Natural killer cell treated with Interleukin-12 subunit alpha and Interleukin-12 subunit beta and Interleukin-15 and Interleukin-18, amount 100 ng/mL, for 72 hours (primary cell): Measurements from ENCODE around the gene PLEKHA7. TPM values are rescaled to one million over a fixed set of nuclear protein-coding genes. Genes with fewer than 3 reads are reported as not detected.
"Not testable (repeated sequence)": the region's sequence is repeated elsewhere in the genome, so short reads cannot be mapped to it uniquely, and the experiment has no call there.

Experiments used
- ATAC-seq, 2 donors: fragments of 150-1000 bp; cut with Tn5 transposase in 1 of 2; sonication (Bioruptor Pico), chemical (Tn5 transposase) in 1 of 2; 2 replicates each; pipeline ENCODE4 v1.10.0; 2021
- DNase-seq: peaks from one replicate; pipeline ENCODE4 v3.0.0; 2022; ENCODE audit warnings: low spot score
- H3K27ac Mint-ChIP-seq, 2 donors: 1 replicate in 1 of 2; 2 replicates in 1 of 2; pipeline ENCODE4 v1.8.0; 2022; ENCODE audit warnings: mixed read lengths in 2 of 2, mild to moderate bottlenecking in 1 of 2, moderate library complexity in 1 of 2
- H3K27me3 Mint-ChIP-seq, 2 donors: 1 replicate in 1 of 2; 2 replicates in 1 of 2; pipeline ENCODE4 v1.8.0; 2022; ENCODE audit warnings: mixed read lengths in 2 of 2
- H3K36me3 Mint-ChIP-seq: one replicate; pipeline ENCODE4 v1.8.0; 2022; ENCODE audit warnings: mixed read lengths
- H3K4me1 Mint-ChIP-seq, 2 donors: 1 replicate in 1 of 2; 2 replicates in 1 of 2; pipeline ENCODE4 v1.8.0; 2022; ENCODE audit warnings: low read depth in 2 of 2, mixed read lengths in 2 of 2, mild to moderate bottlenecking in 1 of 2
- H3K4me3 Mint-ChIP-seq: one replicate; pipeline ENCODE4 v1.8.0; 2022; ENCODE audit warnings: mixed read lengths
- H3K9me3 Mint-ChIP-seq: 2 replicates; pipeline ENCODE4 v1.8.0; 2022; ENCODE audit warnings: mixed read lengths
- total RNA-seq, 2 donors: library from RNA; stranded (reverse); gene quantifications; one replicate each; pipeline ENCODE4 v1.2.3, GENCODE V29; 2022

Gene PLEKHA7
- total RNA-seq, 2 donors from 2014 or later: 0.10 to 0.84 TPM

DNA sequence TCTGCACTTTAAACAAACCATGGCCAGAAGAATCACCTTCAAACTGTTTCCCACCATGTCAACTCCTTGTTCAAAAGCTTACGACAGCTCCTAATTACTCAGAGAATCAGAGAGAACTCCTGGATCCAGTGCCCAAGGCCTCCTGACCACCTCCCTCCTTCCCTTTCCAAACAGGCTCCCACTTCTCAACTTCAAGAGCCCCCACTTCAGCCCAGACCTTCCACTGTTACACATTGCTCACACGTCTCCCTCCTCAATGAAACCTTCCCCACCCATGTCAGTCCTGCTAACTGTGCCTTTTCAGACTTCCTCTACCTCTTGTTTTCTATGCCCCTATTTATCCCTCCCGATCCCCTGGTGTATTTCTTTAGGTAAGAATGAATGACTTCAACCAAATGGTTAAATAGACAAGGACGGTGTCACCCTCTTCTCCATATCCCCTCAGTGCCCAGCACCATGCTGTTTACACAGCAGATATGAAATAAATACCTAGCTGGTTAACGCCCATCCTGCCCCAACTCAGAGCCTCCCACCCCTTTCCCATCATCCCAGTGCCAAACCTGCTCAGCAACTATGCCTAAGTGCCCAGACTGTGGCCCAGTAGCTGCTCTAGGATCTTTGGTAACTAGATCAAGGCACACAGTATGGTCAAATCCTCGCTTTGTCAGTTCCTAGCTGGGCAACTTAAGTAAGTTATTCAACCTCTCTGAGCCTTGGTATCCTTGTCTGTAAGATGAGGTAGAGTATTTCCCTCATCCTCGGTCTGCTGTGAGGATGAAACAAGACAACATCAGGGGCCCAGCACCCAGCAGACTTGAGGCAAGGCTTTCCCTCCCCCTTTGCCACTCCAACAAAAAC, 36.8 kb downstream of the PLEKHA7 start:
- Mint-ChIP-seq H3K27ac (no peak overlapping the region), H3K9me3 (no peaks in the 10 kb centered on the region), H3K36me3 (no peaks in the 10 kb centered on the region), H3K27me3 (peaks cover 7 to 10% of the 10 kb centered on the region in 2 donors), H3K4me1 (no peaks in the 10 kb centered on the region), H3K4me3 (no peak overlapping the region)
- DNase-seq (no peak), ATAC-seq (no peak)

GRCh38 chr11:16976379-16976778, 37.8 kb downstream of the PLEKHA7 start:
- H3K4me1 Mint-ChIP-seq: no peaks in the 10 kb centered on the region
- H3K27ac Mint-ChIP-seq: no peak overlapping the region
- DNase-seq (no peak), ATAC-seq (no peak)
- H3K9me3 Mint-ChIP-seq: no peaks in the 10 kb centered on the region
- no peak overlapping the region for H3K4me3 Mint-ChIP-seq
- peaks cover 7 to 10% of the 10 kb centered on the region in 2 donors for H3K27me3 Mint-ChIP-seq
- H3K36me3 Mint-ChIP-seq: no peaks in the 10 kb centered on the region

DNA sequence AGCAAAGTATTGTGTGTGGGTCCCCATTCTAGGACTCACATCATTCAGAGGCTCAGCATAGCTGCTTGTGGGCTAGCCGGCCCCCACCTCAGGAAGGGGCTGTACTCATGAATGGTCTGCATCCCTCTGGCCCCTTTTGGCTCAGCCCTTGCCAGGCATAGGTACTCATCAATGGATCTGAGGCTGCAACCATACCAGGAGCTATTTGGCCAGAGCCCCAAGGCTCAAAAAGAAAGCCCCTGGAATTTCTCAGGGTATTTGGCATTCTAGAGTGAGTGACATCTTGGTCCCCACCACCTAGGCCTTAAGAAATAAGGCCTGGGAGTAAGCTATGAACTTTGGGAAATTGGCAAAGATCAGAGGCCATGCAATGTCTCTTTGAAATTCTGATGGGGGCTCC, 38.3 kb downstream of the PLEKHA7 start:
- Mint-ChIP-seq H3K4me3 (no peak overlapping the region), H3K27me3 (peaks cover 7 to 10% of the 10 kb centered on the region in 2 donors), H3K9me3 (no peaks in the 10 kb centered on the region), H3K36me3 (no peaks in the 10 kb centered on the region), H3K4me1 (no peaks in the 10 kb centered on the region), H3K27ac (no peak overlapping the region)
- DNase-seq: no peak
- no peak for ATAC-seq

DNA sequence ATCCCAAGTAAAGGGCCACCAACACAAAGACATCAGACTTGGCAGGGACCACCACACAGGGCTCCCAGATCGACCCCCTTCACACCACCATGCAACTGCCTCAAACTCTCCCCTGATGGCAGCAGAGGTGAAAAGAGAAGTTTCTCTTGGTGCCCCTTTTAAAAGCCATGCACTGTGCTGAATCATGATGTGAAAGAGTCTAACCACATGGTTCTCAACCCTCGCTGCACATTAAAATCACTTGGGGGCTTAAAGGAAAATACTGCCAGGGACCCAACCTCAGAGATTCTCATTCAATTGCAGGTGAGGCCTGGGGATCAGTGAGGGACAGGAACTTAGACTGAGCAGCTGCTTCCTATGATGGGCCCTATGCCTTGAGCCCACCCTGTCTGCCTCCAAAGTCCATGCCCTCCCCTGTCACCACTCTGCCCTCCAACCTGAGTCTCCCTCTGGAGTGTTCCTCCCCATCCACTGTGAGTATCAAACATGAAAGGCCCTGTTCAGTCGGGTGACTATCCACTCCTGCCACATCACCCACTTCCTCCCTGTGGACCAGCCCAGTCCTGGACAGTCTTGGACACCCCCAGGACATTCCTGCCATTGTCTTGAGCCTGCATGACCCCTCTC, 40.8 kb downstream of the PLEKHA7 start:
- peaks cover 7 to 10% of the 10 kb centered on the region in 2 donors for H3K27me3 Mint-ChIP-seq
- H3K27ac Mint-ChIP-seq: no peak overlapping the region
- H3K4me3 Mint-ChIP-seq: no peak overlapping the region
- H3K9me3 Mint-ChIP-seq: no peaks in the 10 kb centered on the region
- DNase-seq (no peak), ATAC-seq (no peak)
- H3K4me1 Mint-ChIP-seq: peaks cover 0 to 6% of the 10 kb centered on the region in 2 donors
- no peaks in the 10 kb centered on the region for H3K36me3 Mint-ChIP-seq

DNA sequence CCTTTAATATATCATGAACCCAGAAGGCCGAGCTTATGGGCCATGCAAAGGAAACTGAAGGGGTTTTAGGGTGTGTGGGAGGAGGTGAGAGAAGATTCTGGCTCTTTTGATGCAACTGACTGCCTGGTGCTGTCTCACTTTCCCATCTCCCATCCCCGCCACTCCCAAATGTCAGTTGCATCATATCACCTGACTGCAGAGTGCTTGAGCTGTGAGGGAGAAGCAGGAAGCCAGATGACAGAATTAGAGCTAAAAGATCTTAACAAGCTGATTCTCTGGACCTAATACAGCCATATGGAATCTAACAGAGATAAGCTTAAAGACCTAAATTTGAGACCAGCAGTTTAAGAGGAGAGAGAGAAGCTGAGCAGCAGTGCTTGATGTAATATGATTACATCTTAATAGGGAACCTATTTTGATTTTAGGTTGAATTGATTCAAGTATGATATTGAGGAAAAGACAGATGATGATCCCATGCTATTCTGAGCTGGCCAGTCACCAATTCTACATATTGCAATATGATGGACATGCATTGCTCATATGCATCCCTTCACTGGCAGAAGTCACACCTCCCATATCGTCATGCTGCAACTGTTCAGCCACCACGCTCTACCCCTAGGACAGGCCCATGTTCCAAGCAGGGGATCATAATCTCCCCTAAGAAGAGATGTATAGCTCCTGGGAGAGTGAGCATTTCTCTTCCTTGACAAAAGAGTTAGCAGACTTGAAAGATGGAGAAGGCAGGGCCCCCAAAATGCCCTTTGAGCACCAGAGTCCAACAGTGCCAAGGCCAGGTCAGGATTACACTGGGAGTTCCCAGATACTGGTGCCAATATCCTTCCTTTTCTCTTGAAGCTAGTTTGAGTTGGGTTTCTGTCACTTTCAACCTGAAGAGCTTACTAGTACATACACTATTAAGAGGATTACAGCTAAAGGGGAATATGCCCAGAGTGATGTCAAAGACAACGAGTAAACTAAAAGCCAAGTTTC, 44.9 kb downstream of the PLEKHA7 start:
- Mint-ChIP-seq H3K9me3 (no peaks in the 10 kb centered on the region), H3K27ac (no peak overlapping the region), H3K36me3 (no peaks in the 10 kb centered on the region), H3K4me3 (no peak overlapping the region), H3K4me1 (peaks cover 0 to 6% of the 10 kb centered on the region in 2 donors), H3K27me3 (no peaks in the 10 kb centered on the region)
- ATAC-seq (no peak), DNase-seq (no peak)

DNA sequence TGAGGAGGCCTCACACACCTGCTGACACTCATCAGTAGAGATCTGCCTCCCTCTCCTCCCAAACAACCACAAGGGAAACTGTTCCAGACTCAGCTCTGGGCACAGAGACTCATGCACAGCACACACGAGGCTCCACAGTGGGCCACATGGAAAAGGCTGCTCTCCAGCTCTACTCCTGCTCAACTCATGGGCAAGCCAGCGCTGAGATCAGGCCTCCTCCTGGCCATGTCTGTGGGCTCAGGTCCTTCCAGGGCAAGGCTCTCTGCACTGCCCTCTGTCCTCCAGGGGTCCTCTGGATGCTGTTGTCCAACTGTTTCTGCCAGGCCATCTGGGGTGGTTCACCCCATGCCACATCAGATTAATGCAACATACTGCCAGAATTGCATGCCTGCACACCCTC, 46.0 kb downstream of the PLEKHA7 start:
- DNase-seq (no peak), ATAC-seq (peak in 1 of 2 donors; percentile 37)
- Mint-ChIP-seq H3K36me3 (no peaks in the 10 kb centered on the region), H3K27ac (no peak overlapping the region), H3K9me3 (no peaks in the 10 kb centered on the region), H3K4me1 (peaks cover 0 to 6% of the 10 kb centered on the region in 2 donors), H3K27me3 (no peaks in the 10 kb centered on the region), H3K4me3 (no peak overlapping the region)

DNA sequence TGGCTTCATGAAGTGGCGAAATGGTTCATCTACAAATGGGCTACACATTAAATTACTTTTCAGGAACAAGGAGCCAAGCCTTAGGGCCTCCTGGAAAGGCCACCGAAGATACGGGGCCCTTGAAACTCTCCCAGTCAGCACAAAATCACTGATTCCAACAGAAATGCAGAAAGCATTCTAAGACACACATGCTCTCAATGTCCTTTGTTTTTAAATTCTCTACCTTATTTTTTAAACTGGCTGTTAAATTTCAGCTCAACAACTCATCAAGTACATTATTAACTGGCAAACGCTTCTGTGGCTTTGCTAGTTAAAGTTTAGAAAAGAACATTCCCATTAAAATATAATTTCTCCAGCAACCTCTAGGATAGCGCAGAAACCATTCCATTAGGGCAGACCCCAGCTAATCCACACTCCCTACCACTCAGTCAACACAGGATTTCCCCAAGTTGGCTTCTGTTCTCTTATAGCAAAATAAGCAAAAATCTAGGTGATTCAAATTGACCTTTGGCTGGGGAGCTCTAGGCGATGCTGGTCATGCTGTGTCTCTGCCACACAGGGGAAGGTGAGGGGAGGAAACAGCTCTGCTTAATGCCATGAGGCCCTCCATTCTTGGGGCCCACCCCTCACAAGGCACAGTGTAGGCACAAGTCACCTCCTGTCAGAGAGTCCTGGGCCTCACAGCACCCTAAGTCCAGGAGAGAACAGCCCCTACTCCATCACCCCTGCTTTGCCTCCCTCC, 47.1 kb downstream of the PLEKHA7 start:
- Mint-ChIP-seq H3K27ac (no peak overlapping the region), H3K9me3 (no peaks in the 10 kb centered on the region), H3K4me1 (peaks cover 0 to 6% of the 10 kb centered on the region in 2 donors), H3K4me3 (no peak overlapping the region), H3K27me3 (no peaks in the 10 kb centered on the region), H3K36me3 (no peaks in the 10 kb centered on the region)
- ATAC-seq (no peak), DNase-seq (no peak)

DNA sequence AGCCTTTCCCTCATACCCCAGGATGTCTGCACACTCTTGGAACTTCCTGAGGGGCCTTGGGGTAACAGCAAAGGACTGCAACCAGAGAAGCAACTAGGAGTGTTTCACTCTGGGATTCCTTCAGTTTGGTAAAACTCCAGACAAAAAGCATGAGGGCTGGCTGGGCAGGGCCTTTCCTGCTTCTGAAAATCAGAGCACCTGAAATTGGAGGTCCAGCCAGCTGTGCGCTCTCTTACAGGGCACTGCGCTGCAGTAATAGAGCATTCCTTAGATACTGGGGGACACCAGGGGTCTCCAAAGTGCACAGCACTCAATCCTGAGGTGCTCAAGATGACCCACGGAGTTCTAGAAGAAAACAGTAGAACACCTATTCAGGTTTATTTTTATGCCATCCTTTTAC, 49.7 kb downstream of the PLEKHA7 start:
- Mint-ChIP-seq H3K4me3 (no peak overlapping the region), H3K27me3 (no peaks in the 10 kb centered on the region)

GRCh38 chr11:16963316-16963876, 50.8 kb downstream of the PLEKHA7 start:
- H3K36me3 Mint-ChIP-seq: no peaks in the 10 kb centered on the region
- H3K4me3 Mint-ChIP-seq: no peak overlapping the region
- H3K27ac Mint-ChIP-seq: no peak overlapping the region
- H3K4me1 Mint-ChIP-seq: no peaks in the 10 kb centered on the region
- H3K9me3 Mint-ChIP-seq: no peaks in the 10 kb centered on the region
- DNase-seq (no peak), ATAC-seq (no peak)
- no peaks in the 10 kb centered on the region for H3K27me3 Mint-ChIP-seq

More for the DNA sequence above, 49.7 kb downstream of the PLEKHA7 start:
- Mint-ChIP-seq H3K27ac (no peak overlapping the region), H3K9me3 (no peaks in the 10 kb centered on the region), H3K36me3 (no peaks in the 10 kb centered on the region), H3K4me1 (peaks cover 0 to 6% of the 10 kb centered on the region in 2 donors)
- ATAC-seq (no peak), DNase-seq (no peak)

DNA sequence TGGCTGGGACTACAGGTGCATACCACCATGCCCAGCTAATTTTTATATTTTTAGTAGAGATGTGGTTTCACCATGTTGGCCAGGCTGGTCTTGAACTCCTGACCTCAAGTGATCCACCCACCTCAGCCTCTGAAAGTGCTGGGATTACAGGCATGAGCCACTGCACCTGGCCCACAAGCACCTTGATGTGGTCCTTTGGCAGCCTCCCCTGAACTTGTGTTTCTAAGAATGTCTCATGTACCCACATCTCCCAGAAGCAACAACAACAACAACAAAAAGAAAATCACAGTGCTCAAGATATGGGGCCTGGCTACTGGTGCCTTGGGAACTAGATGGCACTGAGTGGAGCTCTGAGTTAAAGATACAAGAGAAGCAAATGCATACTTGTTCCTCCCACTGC, 51.6 kb downstream of the PLEKHA7 start:
- H3K27me3 Mint-ChIP-seq, H3K4me3 Mint-ChIP-seq, ATAC-seq, H3K27ac Mint-ChIP-seq, DNase-seq, H3K4me1 Mint-ChIP-seq, H3K9me3 Mint-ChIP-seq, H3K36me3 Mint-ChIP-seq: not testable (repeated sequence)

GRCh38 chr11:16962146-16962545, 52.1 kb downstream of the PLEKHA7 start:
- no peak for ATAC-seq
- no peaks in the 10 kb centered on the region for H3K4me1 Mint-ChIP-seq
- no peaks in the 10 kb centered on the region for H3K36me3 Mint-ChIP-seq
- no peak overlapping the region for H3K27ac Mint-ChIP-seq
- H3K27me3 Mint-ChIP-seq: no peaks in the 10 kb centered on the region
- DNase-seq: no peak
- no peak overlapping the region for H3K4me3 Mint-ChIP-seq
- H3K9me3 Mint-ChIP-seq: no peaks in the 10 kb centered on the region

- no peaks in the 10 kb centered on the region for H3K36me3 Mint-ChIP-seq
- no peaks in the 10 kb centered on the region for H3K9me3 Mint-ChIP-seq
- H3K27me3 Mint-ChIP-seq: no peaks in the 10 kb centered on the region
- H3K4me1 Mint-ChIP-seq: no peaks in the 10 kb centered on the region
- no peak overlapping the region for H3K27ac Mint-ChIP-seq
- ATAC-seq (peak in 1 of 2 donors; percentile 29), DNase-seq (no peak)
- no peak overlapping the region for H3K4me3 Mint-ChIP-seq
Measured at GRCh38 chr11:16960250-16960649, 54.0 kb downstream of the PLEKHA7 start.

DNA sequence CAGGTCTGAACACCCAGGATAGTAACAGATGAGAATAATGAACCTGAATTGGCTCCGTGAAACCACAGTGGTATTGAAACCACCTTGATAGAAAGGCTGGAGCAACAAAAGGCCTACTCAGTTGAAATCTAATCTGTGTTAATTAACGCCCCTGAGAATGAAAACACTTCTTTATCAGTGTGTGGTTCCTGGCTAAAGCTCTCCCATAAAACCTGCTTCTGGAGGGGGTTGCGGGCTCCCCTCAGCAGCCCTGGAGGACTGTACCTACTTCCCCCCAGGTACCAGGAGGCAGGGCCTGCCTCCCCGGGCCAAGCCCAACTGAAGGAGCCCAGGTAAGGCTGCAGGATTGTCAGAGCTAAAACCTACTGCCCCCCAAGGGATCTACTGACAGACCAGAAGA, 54.6 kb downstream of the PLEKHA7 start:
- Mint-ChIP-seq H3K36me3 (no peaks in the 10 kb centered on the region), H3K27ac (no peak overlapping the region), H3K4me3 (no peak overlapping the region), H3K9me3 (no peaks in the 10 kb centered on the region), H3K27me3 (no peaks in the 10 kb centered on the region), H3K4me1 (no peaks in the 10 kb centered on the region)
- ATAC-seq (peak in 1 of 2 donors; percentile 35), DNase-seq (no peak)
